K562 (cell line): ENCODE data around the gene HARS2. TPM values are rescaled to one million over a fixed set of nuclear protein-coding genes. Genes with fewer than 3 reads are reported as not detected.

ENCODE experiments used
- GABPB2 ChIP-seq: fragments of 250-450 bp; sonication (Bioruptor Pico); conservative IDR thresholded peaks from 2 replicates; pipeline ENCODE4 v1.5.1; 2021; ENCODE audit warnings: mild to moderate bottlenecking
- KAT2B ChIP-seq: IDR thresholded peaks from one replicate; pipeline ENCODE4 v1.6.1; 2012; ENCODE audit warnings: low read depth, mild to moderate bottlenecking, control low read depth, inconsistent platforms, low read length, moderate library complexity
- MEF2A ChIP-seq: IDR thresholded peaks from 2 replicates; pipeline ENCODE4 v1.6.1; 2011; ENCODE audit warnings: low read depth, mild to moderate bottlenecking, low read length, moderate library complexity; ENCODE audit not compliant: control insufficient read depth
- POLR2AphosphoS2 ChIP-seq: IDR thresholded peaks from 2 replicates; pipeline ENCODE4 v1.6.1; 2012; ENCODE audit warnings: low read length, improper control_type of control experiment
- POLR2AphosphoS5 ChIP-seq: IDR thresholded peaks from 2 replicates; pipeline ENCODE4 v1.6.1; 2011; ENCODE audit warnings: mild to moderate bottlenecking, low read depth, low read length, moderate library complexity; ENCODE audit not compliant: control insufficient read depth, insufficient read depth
- POLR2G ChIP-seq: fragments of 200-400 bp; formaldehyde crosslinking; IDR thresholded peaks from 2 replicates; pipeline ENCODE4 v1.6.1; 2017; ENCODE audit warnings: low read depth, mild to moderate bottlenecking, antibody characterized with exemption, low read length, moderate library complexity
- RBFOX2 ChIP-seq: fragments of 200-400 bp; formaldehyde crosslinking; IDR thresholded peaks from 2 replicates; pipeline ENCODE4 v1.6.1; 2017; ENCODE audit warnings: low read depth, mild to moderate bottlenecking, low read length, moderate library complexity
- RCOR1 ChIP-seq, 2 experiments: IDR thresholded peaks; 2 replicates each; pipeline ENCODE4 v1.6.1; 2012; ENCODE audit warnings: low read depth in 2 of 2, low read length in 2 of 2, borderline replicate concordance in 1 of 2, improper control_type of control experiment in 1 of 2
- SRSF7 ChIP-seq: fragments of 200-400 bp; formaldehyde crosslinking; optimal IDR thresholded peaks from 2 replicates; pipeline ENCODE3; 2017; ENCODE audit warnings: mild to moderate bottlenecking, low read depth, low read length
- TFAP4 ChIP-seq: sonication (generic); formaldehyde crosslinking; IDR thresholded peaks from 2 replicates; pipeline ENCODE4 v1.8.0; 2022; ENCODE audit warnings: missing genetic modification reagents, mild to moderate bottlenecking, moderate library complexity, borderline replicate concordance
- ZBTB33 ChIP-seq: sonication (generic); formaldehyde crosslinking; IDR thresholded peaks from 2 replicates; pipeline ENCODE4 v1.8.1; 2023; ENCODE audit warnings: mild to moderate bottlenecking, missing genetic modification reagents
- ZNF253 ChIP-seq: fragments of 250-450 bp; sonication (Bioruptor Pico); conservative IDR thresholded peaks from 2 replicates; pipeline ENCODE4 v1.6.1; 2021; ENCODE audit warnings: mild to moderate bottlenecking
- ZNF41 ChIP-seq: fragments of 250-450 bp; sonication (Bioruptor Pico); conservative IDR thresholded peaks from 2 replicates; pipeline ENCODE4 v1.4.0; 2020; ENCODE audit warnings: mild to moderate bottlenecking
- polyA plus RNA-seq, 8 experiments: library from polyadenylated mRNA; depleted of rRNA in 4 of 8; stranded (reverse) in 5 of 8; unstranded in 3 of 8; fragments of >200 nt; fragmentation: Nextera tagmentation in 2 of 8; fragmentation: Illumina TruSeq in 1 of 8; extraction: Ambion mirVana in 2 of 8; extraction: Trizol in 1 of 8; gene quantifications; 2 replicates each; pipeline versions ENCODE4 v1.2.1 to v1.2.3, GENCODE V29; 2011 to 2014; ENCODE audit warnings: inconsistent platforms in 1 of 8, missing spikeins in 1 of 8
- total RNA-seq, 7 experiments: library from RNA; depleted of rRNA in 6 of 7; stranded (reverse); fragments of >200 nt in 6 of 7; fragmentation: Illumina TruSeq in 2 of 7; extraction: Trizol in 2 of 7; gene quantifications; 2 replicates each; pipeline versions ENCODE4 v1.2.1 to v1.2.3, GENCODE V29; 2011 to 2021; ENCODE audit warnings: low replicate concordance in 1 of 7

Gene HARS2
- total and polyA plus RNA-seq, 9 of the 15 experiments (the other 6 are each of a cell fraction or from before 2014, with no cell fraction given): 8.5 to 41.6 (median 27.1) TPM

- TF ChIP-seq MEF2A (no peak), POLR2AphosphoS5 (peak; percentile 13; the same call in 1 of the 2 replicates), GABPB2 (CRISPR knock-in tag) (no peak), KAT2B (no peak), RCOR1 (IDR thresholded peaks at IDR 0.05; ENCODE audit: borderline replicate concordance in 1 of 2, low read depth in 2 of 2, low read length in 2 of 2) (no peak), POLR2G (peak; percentile 74), TFAP4 (CRISPR knock-in tag) (0 out of 2 replicates have a peak, but pooled peaks have one; percentile 22), ZNF41 (CRISPR knock-in tag) (no peak), SRSF7 (no peak), ZNF253 (CRISPR knock-in tag) (no peak), RBFOX2 (peak; percentile 61), POLR2AphosphoS2 (0 out of 2 replicates have a peak, but pooled peaks have one; percentile 23), ZBTB33 (CRISPR knock-in tag) (0 out of 2 replicates have a peak, but pooled peaks have one; percentile 9)
Measured at GRCh38 chr5:140673187-140673976, 17.9 kb upstream of the HARS2 start, which contains the start of gene DND1 (continued).
